Measurements from ENCODE around the gene SORCS2. TPM values are rescaled to one million over a fixed set of nuclear protein-coding genes. Genes with fewer than 3 reads are reported as not detected.

SORCS2 gene
- total RNA-seq, 1 experiment from 2014 or later, result not detected

DNA sequence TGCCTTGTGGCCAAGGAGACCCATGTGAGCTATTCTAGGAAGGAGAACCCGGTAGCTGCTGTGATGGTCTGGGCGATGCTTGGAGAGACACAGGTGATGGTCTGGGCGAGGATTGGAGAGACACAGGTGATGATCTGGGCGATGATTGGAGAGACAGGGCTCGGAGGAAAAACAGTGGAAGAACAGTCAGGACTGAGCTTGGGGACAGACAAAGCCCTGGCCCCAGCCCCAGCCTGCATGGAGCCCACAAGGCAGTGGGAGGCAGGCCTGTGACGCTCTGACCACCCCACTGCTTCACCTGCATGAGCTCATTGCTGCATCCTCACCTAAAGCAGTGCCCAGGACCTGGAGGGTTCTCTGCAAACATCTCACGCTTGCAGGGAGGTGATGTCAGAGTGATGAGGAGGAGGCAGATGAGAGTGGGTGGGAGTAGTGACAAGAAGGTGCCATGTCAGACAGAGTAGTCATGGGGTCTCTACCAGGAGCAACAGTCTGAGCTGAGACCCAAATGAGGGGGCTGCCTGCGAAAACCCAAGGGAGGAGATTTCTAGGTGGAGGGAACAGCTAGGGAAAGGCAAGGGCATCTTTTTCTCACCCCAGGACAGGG, 278.3 kb downstream of the SORCS2 start:
- intact Hi-C loops (cut with micrococcal nuclease; ENCODE audit: unreplicated experiment), result no loop called here
- Mint-ChIP-seq H3K4me1 (ENCODE audit: low read depth, unreplicated experiment) (no peaks in the 10 kb centered on the region), H3K9me3 (ENCODE audit: low read depth, unreplicated experiment) (no peaks in the 10 kb centered on the region), H3K4me3 (ENCODE audit: low read depth, unreplicated experiment) (no peak overlapping the region), H3K27me3 (ENCODE audit: unreplicated experiment) (peaks cover 78% of the 10 kb centered on the region), H3K36me3 (ENCODE audit: insufficient read depth, unreplicated experiment) (no peaks in the 10 kb centered on the region), H3K27ac (ENCODE audit: unreplicated experiment) (no peak overlapping the region)
- CTCF ChIA-PET, result no interaction called here
- BruUV-seq (replicated peaks), result no TSS peak
- TF ChIP-seq, protein P1, sequence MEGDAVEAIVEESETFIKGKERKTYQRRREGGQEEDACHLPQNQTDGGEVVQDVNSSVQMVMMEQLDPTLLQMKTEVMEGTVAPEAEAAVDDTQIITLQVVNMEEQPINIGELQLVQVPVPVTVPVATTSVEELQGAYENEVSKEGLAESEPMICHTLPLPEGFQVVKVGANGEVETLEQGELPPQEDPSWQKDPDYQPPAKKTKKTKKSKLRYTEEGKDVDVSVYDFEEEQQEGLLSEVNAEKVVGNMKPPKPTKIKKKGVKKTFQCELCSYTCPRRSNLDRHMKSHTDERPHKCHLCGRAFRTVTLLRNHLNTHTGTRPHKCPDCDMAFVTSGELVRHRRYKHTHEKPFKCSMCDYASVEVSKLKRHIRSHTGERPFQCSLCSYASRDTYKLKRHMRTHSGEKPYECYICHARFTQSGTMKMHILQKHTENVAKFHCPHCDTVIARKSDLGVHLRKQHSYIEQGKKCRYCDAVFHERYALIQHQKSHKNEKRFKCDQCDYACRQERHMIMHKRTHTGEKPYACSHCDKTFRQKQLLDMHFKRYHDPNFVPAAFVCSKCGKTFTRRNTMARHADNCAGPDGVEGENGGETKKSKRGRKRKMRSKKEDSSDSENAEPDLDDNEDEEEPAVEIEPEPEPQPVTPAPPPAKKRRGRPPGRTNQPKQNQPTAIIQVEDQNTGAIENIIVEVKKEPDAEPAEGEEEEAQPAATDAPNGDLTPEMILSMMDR (IDR thresholded peaks at IDR 0.05; ENCODE audit: unreplicated experiment), result no peak
- no peak for DNase-seq

DNA sequence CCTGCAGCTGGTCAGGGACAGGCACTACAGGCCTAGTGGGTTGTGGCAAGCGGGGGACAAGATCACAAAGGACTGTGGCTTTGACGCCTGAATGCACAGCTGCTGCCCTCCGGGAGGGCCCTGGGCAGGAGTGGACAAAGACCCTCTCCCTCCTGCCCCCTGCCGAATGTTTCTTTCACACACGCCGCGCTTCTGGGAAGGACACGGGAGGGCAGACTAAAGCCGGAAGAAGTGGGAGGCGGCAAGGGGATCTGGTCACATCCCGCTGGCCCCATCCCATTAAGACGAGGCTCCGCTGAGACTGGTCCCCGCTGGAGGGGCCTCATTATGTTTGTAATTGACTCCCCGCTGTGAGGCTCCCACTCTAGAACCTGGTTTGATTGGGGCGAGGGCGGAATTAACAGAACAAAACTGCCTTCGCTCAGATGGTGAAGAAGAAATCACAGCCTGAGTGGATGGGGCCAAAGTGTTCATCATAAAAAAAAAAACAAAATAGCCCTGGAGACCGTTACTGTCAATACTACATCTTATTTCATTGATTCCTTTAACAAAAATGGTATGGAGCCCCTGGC, 280.2 kb downstream of the SORCS2 start:
- BruUV-seq (replicated peaks), result no TSS peak
- no peak for DNase-seq
- TF ChIP-seq, protein P1 (IDR thresholded peaks at IDR 0.05; ENCODE audit: unreplicated experiment), result no peak
- Mint-ChIP-seq H3K27me3 (ENCODE audit: unreplicated experiment) (peaks cover 95% of the 10 kb centered on the region), H3K9me3 (ENCODE audit: low read depth, unreplicated experiment) (no peaks in the 10 kb centered on the region), H3K27ac (ENCODE audit: unreplicated experiment) (no peak overlapping the region), H3K36me3 (ENCODE audit: insufficient read depth, unreplicated experiment) (no peaks in the 10 kb centered on the region), H3K4me3 (ENCODE audit: low read depth, unreplicated experiment) (no peak overlapping the region), H3K4me1 (ENCODE audit: low read depth, unreplicated experiment) (no peaks in the 10 kb centered on the region)
- CTCF ChIA-PET, result no interaction called here
- intact Hi-C loops (cut with micrococcal nuclease; ENCODE audit: unreplicated experiment), result no loop called here

DNA sequence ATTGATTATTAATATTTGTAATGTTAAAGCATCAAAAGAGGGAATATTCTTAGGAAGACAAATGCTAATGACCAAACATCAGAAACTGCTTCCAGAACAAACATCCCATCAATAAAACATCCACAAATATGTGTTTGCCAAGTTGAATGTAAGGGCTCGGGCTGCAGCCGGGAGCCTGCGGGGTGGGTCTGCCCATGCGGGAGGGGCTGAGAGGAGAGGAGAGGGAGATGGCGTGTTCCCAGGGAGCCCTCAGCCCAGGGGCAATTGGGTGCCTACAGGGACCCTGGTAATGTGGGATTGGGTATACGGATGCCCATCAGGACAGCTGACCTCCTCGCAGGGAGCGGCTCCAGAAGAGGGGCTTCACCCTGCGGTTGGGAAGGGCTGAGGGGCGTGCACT, 280.7 kb downstream of the SORCS2 start:
- Mint-ChIP-seq H3K36me3 (ENCODE audit: insufficient read depth, unreplicated experiment) (no peaks in the 10 kb centered on the region), H3K4me1 (ENCODE audit: low read depth, unreplicated experiment) (no peaks in the 10 kb centered on the region), H3K27me3 (ENCODE audit: unreplicated experiment) (peaks cover 98% of the 10 kb centered on the region), H3K27ac (ENCODE audit: unreplicated experiment) (no peak overlapping the region), H3K9me3 (ENCODE audit: low read depth, unreplicated experiment) (no peaks in the 10 kb centered on the region), H3K4me3 (ENCODE audit: low read depth, unreplicated experiment) (no peak overlapping the region)
- CTCF ChIA-PET, result no interaction called here
- intact Hi-C loops (cut with micrococcal nuclease; ENCODE audit: unreplicated experiment), result no loop called here
- TF ChIP-seq, protein P1 (IDR thresholded peaks at IDR 0.05; ENCODE audit: unreplicated experiment), result no peak
- DNase-seq, result no peak
- no TSS peak for BruUV-seq (replicated peaks)

DNA sequence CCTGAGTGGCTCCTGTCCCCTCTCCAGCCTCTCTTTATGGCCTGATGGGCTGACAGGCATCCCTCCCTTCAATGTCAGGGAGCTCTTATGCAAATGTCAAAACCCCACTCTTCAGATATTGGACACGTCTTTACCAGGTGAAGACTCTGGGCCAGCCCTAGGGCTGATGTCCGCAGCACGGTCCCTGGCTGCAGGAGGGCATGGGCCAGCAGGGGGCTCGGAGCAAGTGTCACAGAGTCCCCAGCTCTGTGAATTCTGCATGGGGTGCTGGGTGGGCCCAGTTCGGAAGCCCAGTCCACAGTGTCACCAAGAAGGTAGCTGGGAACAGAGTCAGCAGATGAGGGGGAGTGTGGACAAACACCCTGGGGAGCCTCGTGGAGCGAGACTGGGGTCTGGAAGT, 282.0 kb downstream of the SORCS2 start:
- TF ChIP-seq, protein P1 (IDR thresholded peaks at IDR 0.05; ENCODE audit: unreplicated experiment), result no peak
- Mint-ChIP-seq H3K36me3 (ENCODE audit: insufficient read depth, unreplicated experiment) (no peaks in the 10 kb centered on the region), H3K9me3 (ENCODE audit: low read depth, unreplicated experiment) (no peaks in the 10 kb centered on the region), H3K27me3 (ENCODE audit: unreplicated experiment) (peaks cover 98% of the 10 kb centered on the region), H3K4me1 (ENCODE audit: low read depth, unreplicated experiment) (no peaks in the 10 kb centered on the region), H3K4me3 (ENCODE audit: low read depth, unreplicated experiment) (no peak overlapping the region), H3K27ac (ENCODE audit: unreplicated experiment) (no peak overlapping the region)
- intact Hi-C loops (cut with micrococcal nuclease; ENCODE audit: unreplicated experiment), result no loop called here
- BruUV-seq (replicated peaks), result no TSS peak
- no peak for DNase-seq
- CTCF ChIA-PET, result no interaction called here
